ENCODE results near the gene LRCH3.

- no peak for TF ChIP-seq NFE2L2 (conservative IDR thresholded peaks at IDR 0.05; ENCODE audit: low read length)
- TF ChIP-seq, protein P1, sequence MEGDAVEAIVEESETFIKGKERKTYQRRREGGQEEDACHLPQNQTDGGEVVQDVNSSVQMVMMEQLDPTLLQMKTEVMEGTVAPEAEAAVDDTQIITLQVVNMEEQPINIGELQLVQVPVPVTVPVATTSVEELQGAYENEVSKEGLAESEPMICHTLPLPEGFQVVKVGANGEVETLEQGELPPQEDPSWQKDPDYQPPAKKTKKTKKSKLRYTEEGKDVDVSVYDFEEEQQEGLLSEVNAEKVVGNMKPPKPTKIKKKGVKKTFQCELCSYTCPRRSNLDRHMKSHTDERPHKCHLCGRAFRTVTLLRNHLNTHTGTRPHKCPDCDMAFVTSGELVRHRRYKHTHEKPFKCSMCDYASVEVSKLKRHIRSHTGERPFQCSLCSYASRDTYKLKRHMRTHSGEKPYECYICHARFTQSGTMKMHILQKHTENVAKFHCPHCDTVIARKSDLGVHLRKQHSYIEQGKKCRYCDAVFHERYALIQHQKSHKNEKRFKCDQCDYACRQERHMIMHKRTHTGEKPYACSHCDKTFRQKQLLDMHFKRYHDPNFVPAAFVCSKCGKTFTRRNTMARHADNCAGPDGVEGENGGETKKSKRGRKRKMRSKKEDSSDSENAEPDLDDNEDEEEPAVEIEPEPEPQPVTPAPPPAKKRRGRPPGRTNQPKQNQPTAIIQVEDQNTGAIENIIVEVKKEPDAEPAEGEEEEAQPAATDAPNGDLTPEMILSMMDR (IDR thresholded peaks at IDR 0.05), result no peak
- no peak for TF ChIP-seq RAD21 (conservative IDR thresholded peaks at IDR 0.05 in 1 of 2, IDR thresholded peaks at IDR 0.05 in 1 of 2)
- TF ChIP-seq POLR2A (IDR thresholded peaks at IDR 0.05; ENCODE audit: low read length), result no peak
- TF ChIP-seq SMC3 (IDR thresholded peaks at IDR 0.05), result no peak
- TF ChIP-seq REST (IDR thresholded peaks at IDR 0.05), result no peak
- no peak for TF ChIP-seq EHMT2 (IDR thresholded peaks at IDR 0.05; ENCODE audit: low read depth)
- TF ChIP-seq HOXA7 (CRISPR knock-in tag; IDR thresholded peaks at IDR 0.05), result no peak
- no peak for TF ChIP-seq NR3C1 (IDR thresholded peaks at IDR 0.05)
- TF ChIP-seq PBX3 (IDR thresholded peaks at IDR 0.05), result no peak
- TF ChIP-seq EP300 (IDR thresholded peaks at IDR 0.05), result no peak
Measured at GRCh38 chr3:197753263-197753662, 37.8 kb upstream of the LRCH3 start.

Measured in A549 (cell line).